ENCODE data around the gene MYL10.

DNA sequence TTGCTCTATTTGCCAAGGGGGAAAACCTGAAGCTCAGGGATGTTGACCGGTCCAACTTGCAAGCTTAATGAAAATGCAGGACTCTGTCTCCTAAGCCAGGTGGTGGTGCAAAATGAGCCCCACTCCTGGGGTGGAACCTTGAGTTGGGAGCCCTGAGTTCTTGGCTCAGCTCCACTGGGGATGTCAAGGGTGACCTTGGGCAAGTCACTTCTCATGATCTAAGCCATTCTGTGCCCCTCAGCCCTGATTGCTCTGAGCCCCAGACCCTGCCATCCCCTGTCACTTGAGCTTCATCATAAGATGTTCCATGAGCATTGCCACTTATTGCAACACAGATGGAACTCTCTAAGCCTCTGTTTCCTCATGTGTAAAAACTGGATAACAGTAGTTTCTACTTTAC is 33.9 kb downstream of the MYL10 start:
- TF ChIP-seq CBFB (IDR thresholded peaks at IDR 0.05; ENCODE audit: low read depth) (no peak), YY1 (IDR thresholded peaks at IDR 0.05; ENCODE audit: low read depth, low read length) (no peak), ESRRA (IDR thresholded peaks at IDR 0.05; ENCODE audit: low read length) (no peak), SREBF2 (IDR thresholded peaks at IDR 0.05; ENCODE audit: low read length) (no peak), CHD1 (IDR thresholded peaks at IDR 0.05; ENCODE audit: low read depth, low read length) (no peak), FOXM1 (IDR thresholded peaks at IDR 0.05; ENCODE audit: low read depth, low read length) (no peak)
- TF ChIP-seq, protein P1, sequence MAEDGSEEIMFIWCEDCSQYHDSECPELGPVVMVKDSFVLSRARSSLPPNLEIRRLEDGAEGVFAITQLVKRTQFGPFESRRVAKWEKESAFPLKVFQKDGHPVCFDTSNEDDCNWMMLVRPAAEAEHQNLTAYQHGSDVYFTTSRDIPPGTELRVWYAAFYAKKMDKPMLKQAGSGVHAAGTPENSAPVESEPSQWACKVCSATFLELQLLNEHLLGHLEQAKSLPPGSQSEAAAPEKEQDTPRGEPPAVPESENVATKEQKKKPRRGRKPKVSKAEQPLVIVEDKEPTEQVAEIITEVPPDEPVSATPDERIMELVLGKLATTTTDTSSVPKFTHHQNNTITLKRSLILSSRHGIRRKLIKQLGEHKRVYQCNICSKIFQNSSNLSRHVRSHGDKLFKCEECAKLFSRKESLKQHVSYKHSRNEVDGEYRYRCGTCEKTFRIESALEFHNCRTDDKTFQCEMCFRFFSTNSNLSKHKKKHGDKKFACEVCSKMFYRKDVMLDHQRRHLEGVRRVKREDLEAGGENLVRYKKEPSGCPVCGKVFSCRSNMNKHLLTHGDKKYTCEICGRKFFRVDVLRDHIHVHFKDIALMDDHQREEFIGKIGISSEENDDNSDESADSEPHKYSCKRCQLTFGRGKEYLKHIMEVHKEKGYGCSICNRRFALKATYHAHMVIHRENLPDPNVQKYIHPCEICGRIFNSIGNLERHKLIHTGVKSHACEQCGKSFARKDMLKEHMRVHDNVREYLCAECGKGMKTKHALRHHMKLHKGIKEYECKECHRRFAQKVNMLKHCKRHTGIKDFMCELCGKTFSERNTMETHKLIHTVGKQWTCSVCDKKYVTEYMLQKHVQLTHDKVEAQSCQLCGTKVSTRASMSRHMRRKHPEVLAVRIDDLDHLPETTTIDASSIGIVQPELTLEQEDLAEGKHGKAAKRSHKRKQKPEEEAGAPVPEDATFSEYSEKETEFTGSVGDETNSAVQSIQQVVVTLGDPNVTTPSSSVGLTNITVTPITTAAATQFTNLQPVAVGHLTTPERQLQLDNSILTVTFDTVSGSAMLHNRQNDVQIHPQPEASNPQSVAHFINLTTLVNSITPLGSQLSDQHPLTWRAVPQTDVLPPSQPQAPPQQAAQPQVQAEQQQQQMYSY (CRISPR knock-in tag; IDR thresholded peaks at IDR 0.05), result no peak
